Smooth muscle cell (in vitro differentiated cells): Measurements from ENCODE around the gene GON7. TPM values are rescaled to one million over a fixed set of nuclear protein-coding genes. Genes with fewer than 3 reads are reported as not detected.
"Not testable (repeated sequence)": the region's sequence is repeated elsewhere in the genome, so short reads cannot be mapped to it uniquely, and the experiment has no call there.

Source experiments
- DNase-seq: peaks from one replicate; lab custom pipeline; 2025; ENCODE audit not compliant: unreplicated experiment; lab: John Stamatoyannopoulos, UW
- H2AFZ ChIP-seq: fragments of 200-600 bp; sonication (generic); 2 replicates; pipeline ENCODE4 v1.6.0; 2016; ENCODE audit warnings: antibody characterized with exemption, low read depth, mild to moderate bottlenecking
- H3F3A ChIP-seq: fragments of 200-600 bp; sonication (generic); 2 replicates; pipeline ENCODE4 v1.6.0; 2017; ENCODE audit warnings: antibody characterized with exemption, low read depth
- H3K27ac ChIP-seq: fragments of 200-600 bp; sonication (generic); 2 replicates; pipeline ENCODE4 v1.5.1; 2016; ENCODE audit warnings: low read depth, mild to moderate bottlenecking
- H3K27me3 ChIP-seq: fragments of 200-600 bp; sonication (generic); 2 replicates; pipeline ENCODE4 v1.6.1; 2016; ENCODE audit warnings: low read depth, mild to moderate bottlenecking
- H3K36me3 ChIP-seq: fragments of 200-600 bp; sonication (generic); 2 replicates; pipeline ENCODE4 v1.5.1; 2016; ENCODE audit warnings: low read depth
- H3K4me1 ChIP-seq: fragments of 200-600 bp; sonication (generic); 2 replicates; pipeline ENCODE4 v1.5.1; 2016; ENCODE audit warnings: low read depth
- H3K4me2 ChIP-seq: fragments of 200-600 bp; sonication (generic); 2 replicates; pipeline ENCODE4 v1.6.0; 2016; ENCODE audit warnings: mild to moderate bottlenecking
- H3K4me3 ChIP-seq: fragments of 200-600 bp; sonication (generic); 2 replicates; pipeline ENCODE4 v1.5.1; 2016; ENCODE audit warnings: mild to moderate bottlenecking
- H3K79me2 ChIP-seq: fragments of 200-600 bp; sonication (generic); 2 replicates; pipeline ENCODE4 v1.6.0; 2016; ENCODE audit warnings: low read depth, mild to moderate bottlenecking
- H3K9ac ChIP-seq: fragments of 200-600 bp; sonication (generic); 2 replicates; pipeline ENCODE4 v1.6.0; 2016; ENCODE audit warnings: low read depth
- H3K9me3 ChIP-seq: fragments of 200-600 bp; sonication (generic); replicated peaks from 2 replicates; pipeline ENCODE4 v1.5.1; 2016; ENCODE audit warnings: low read depth
- H4K20me1 ChIP-seq: fragments of 200-600 bp; sonication (generic); 2 replicates; pipeline ENCODE4 v1.6.0; 2016; ENCODE audit warnings: low read depth
- CTCF ChIP-seq: fragments of 200-600 bp; sonication (generic); IDR thresholded peaks from 2 replicates; pipeline ENCODE4 v1.5.1; 2017; ENCODE audit warnings: borderline replicate concordance, mild to moderate bottlenecking, antibody characterized with exemption; ENCODE audit not compliant: insufficient read depth, poor library complexity, severe bottlenecking
- WGBS: methylation state at CpG from one replicate; pipeline ENCODE4 v1.1.7; 2016; ENCODE audit warnings: low lambda C conversion rate; 5-methylcytosine and 5-hydroxymethylcytosine counted together
- polyA plus RNA-seq: library from polyadenylated mRNA; unstranded; fragments of >200 nt; fragmentation: Nextera tagmentation; extraction: Ambion mirVana; gene quantifications from 2 replicates; pipeline ENCODE4 v1.2.1, GENCODE V29; 2016
- total RNA-seq: library from RNA; depleted of rRNA; stranded (reverse); fragments of >200 nt; gene quantifications from 2 replicates; pipeline ENCODE4 v1.2.3, GENCODE V29; 2014

Gene GON7
- total and polyA plus RNA-seq, 2 experiments from 2014 or later: 8.6 to 10.9 TPM

- Histone ChIP-seq H2AFZ (no peak overlapping the region), H3K4me2 (no peak overlapping the region)
- 60% methylated on average over 10 of the region's 10 CpGs for WGBS
These were observed 27.9 kb upstream of the GON7 start for GRCh38 chr14:93234798-93235197.

GRCh38 chr14:93233078-93233477 lies 26.2 kb upstream of the GON7 start:
- H2AFZ ChIP-seq, H3K9me3 ChIP-seq, H4K20me1 ChIP-seq, H3K79me2 ChIP-seq, H3F3A ChIP-seq, H3K9ac ChIP-seq, DNase-seq, H3K36me3 ChIP-seq, H3K4me2 ChIP-seq, H3K4me3 ChIP-seq, H3K4me1 ChIP-seq, H3K27me3 ChIP-seq, H3K27ac ChIP-seq: not testable (repeated sequence)
- WGBS: 92% methylated on average over 5 of the region's 5 CpGs

More at GRCh38 chr14:93234798-93235197, 27.9 kb upstream of the GON7 start:
- Histone ChIP-seq H3F3A (no peaks in the 10 kb centered on the region), H3K27ac (no peak overlapping the region), H4K20me1 (no peaks in the 10 kb centered on the region), H3K4me1 (no peaks in the 10 kb centered on the region), H3K27me3 (no peaks in the 10 kb centered on the region), H3K79me2 (no peaks in the 10 kb centered on the region), H3K9ac (no peak overlapping the region), H3K4me3 (no peak overlapping the region), H3K36me3 (no peaks in the 10 kb centered on the region), H3K9me3 (no peaks in the 10 kb centered on the region)
- no peak for DNase-seq
- no peak for TF ChIP-seq CTCF

- Histone ChIP-seq H3K79me2 (no peaks in the 10 kb centered on the region), H3K4me3 (no peak overlapping the region), H3K27me3 (no peaks in the 10 kb centered on the region), H3K9ac (no peak overlapping the region), H3K9me3 (no peaks in the 10 kb centered on the region), H3F3A (no peaks in the 10 kb centered on the region), H4K20me1 (no peaks in the 10 kb centered on the region), H3K27ac (no peak overlapping the region), H3K4me2 (no peak overlapping the region), H3K4me1 (no peaks in the 10 kb centered on the region), H2AFZ (no peak overlapping the region), H3K36me3 (no peaks in the 10 kb centered on the region)
- 98% methylated on average over 17 of the region's 17 CpGs for WGBS
- no peak for DNase-seq
- no peak for TF ChIP-seq CTCF
These were observed 25.3 kb upstream of the GON7 start for GRCh38 chr14:93232159-93232558.

GRCh38 chr14:93231129-93231979 lies 24.5 kb upstream of the GON7 start:
- H2AFZ ChIP-seq: no peak overlapping the region
- no peaks in the 10 kb centered on the region for H3K27me3 ChIP-seq
- no peaks in the 10 kb centered on the region for H3K79me2 ChIP-seq
- TF ChIP-seq CTCF: no peak
- H3K4me1 ChIP-seq: no peaks in the 10 kb centered on the region
- H3K9ac ChIP-seq: no peak overlapping the region
- 95% methylated on average over 38 of the region's 39 CpGs for WGBS
- H3K4me2 ChIP-seq: no peak overlapping the region
- H3K27ac ChIP-seq: no peak overlapping the region
- H3F3A ChIP-seq: no peaks in the 10 kb centered on the region
- H3K36me3 ChIP-seq: no peaks in the 10 kb centered on the region
- H4K20me1 ChIP-seq: no peaks in the 10 kb centered on the region
- no peak overlapping the region for H3K4me3 ChIP-seq
- no peaks in the 10 kb centered on the region for H3K9me3 ChIP-seq
- DNase-seq: no peak
